ENCODE data around the gene P2RY14.

Gene P2RY14

GRCh38 chr3:151314593-151314992 is 36.3 kb upstream of the P2RY14 start:
- H3K4me1 ChIP-seq (ENCODE audit: control insufficient read depth in 1 of 2, insufficient read depth in 2 of 2, low read length in 2 of 2): no peaks in the 10 kb centered on the region
- no peak overlapping the region for H3K27ac ChIP-seq (ENCODE audit: low read length)
- no peaks in the 10 kb centered on the region for H3K36me3 ChIP-seq (ENCODE audit: control insufficient read depth in 1 of 2, insufficient read depth in 2 of 2, low read length in 2 of 2)
- H3K27me3 ChIP-seq (ENCODE audit: low read depth, low read length): no peaks in the 10 kb centered on the region
- H3K4me3 ChIP-seq (ENCODE audit: low read depth in 1 of 2, low read length in 2 of 2): no peak overlapping the region
- H3K9me3 ChIP-seq (ENCODE audit: control insufficient read depth in 1 of 2, low read length in 2 of 2): no peaks in the 10 kb centered on the region

- no peaks in the 10 kb centered on the region for H3K4me1 ChIP-seq (ENCODE audit: control insufficient read depth in 1 of 2, insufficient read depth in 2 of 2, low read length in 2 of 2)
- H3K27ac ChIP-seq (ENCODE audit: low read length): no peak overlapping the region
- no peaks in the 10 kb centered on the region for H3K36me3 ChIP-seq (ENCODE audit: control insufficient read depth in 1 of 2, insufficient read depth in 2 of 2, low read length in 2 of 2)
- H3K9me3 ChIP-seq (ENCODE audit: control insufficient read depth in 1 of 2, low read length in 2 of 2): no peaks in the 10 kb centered on the region
- H3K4me3 ChIP-seq (ENCODE audit: low read depth in 1 of 2, low read length in 2 of 2): no peak overlapping the region
- no peaks in the 10 kb centered on the region for H3K27me3 ChIP-seq (ENCODE audit: low read depth, low read length)
These were observed 35.8 kb upstream of the P2RY14 start for GRCh38 chr3:151314137-151314536.

- no peaks in the 10 kb centered on the region for H3K36me3 ChIP-seq (ENCODE audit: control insufficient read depth in 1 of 2, insufficient read depth in 2 of 2, low read length in 2 of 2)
- no peaks in the 10 kb centered on the region for H3K4me1 ChIP-seq (ENCODE audit: control insufficient read depth in 1 of 2, insufficient read depth in 2 of 2, low read length in 2 of 2)
- H3K4me3 ChIP-seq (ENCODE audit: low read depth in 1 of 2, low read length in 2 of 2): no peak overlapping the region
- no peaks in the 10 kb centered on the region for H3K27me3 ChIP-seq (ENCODE audit: low read depth, low read length)
- no peaks in the 10 kb centered on the region for H3K9me3 ChIP-seq (ENCODE audit: control insufficient read depth in 1 of 2, low read length in 2 of 2)
- no peak overlapping the region for H3K27ac ChIP-seq (ENCODE audit: low read length)
These were observed 34.6 kb upstream of the P2RY14 start for GRCh38 chr3:151312972-151313371.

GRCh38 chr3:151309566-151309965 is 31.2 kb upstream of the P2RY14 start:
- Histone ChIP-seq H3K4me3 (ENCODE audit: low read depth in 1 of 2, low read length in 2 of 2) (no peak overlapping the region), H3K36me3 (ENCODE audit: control insufficient read depth in 1 of 2, insufficient read depth in 2 of 2, low read length in 2 of 2) (no peaks in the 10 kb centered on the region), H3K9me3 (ENCODE audit: control insufficient read depth in 1 of 2, low read length in 2 of 2) (no peaks in the 10 kb centered on the region), H3K27ac (ENCODE audit: low read length) (no peak overlapping the region), H3K4me1 (ENCODE audit: control insufficient read depth in 1 of 2, insufficient read depth in 2 of 2, low read length in 2 of 2) (no peaks in the 10 kb centered on the region), H3K27me3 (ENCODE audit: low read depth, low read length) (no peaks in the 10 kb centered on the region)

DNA sequence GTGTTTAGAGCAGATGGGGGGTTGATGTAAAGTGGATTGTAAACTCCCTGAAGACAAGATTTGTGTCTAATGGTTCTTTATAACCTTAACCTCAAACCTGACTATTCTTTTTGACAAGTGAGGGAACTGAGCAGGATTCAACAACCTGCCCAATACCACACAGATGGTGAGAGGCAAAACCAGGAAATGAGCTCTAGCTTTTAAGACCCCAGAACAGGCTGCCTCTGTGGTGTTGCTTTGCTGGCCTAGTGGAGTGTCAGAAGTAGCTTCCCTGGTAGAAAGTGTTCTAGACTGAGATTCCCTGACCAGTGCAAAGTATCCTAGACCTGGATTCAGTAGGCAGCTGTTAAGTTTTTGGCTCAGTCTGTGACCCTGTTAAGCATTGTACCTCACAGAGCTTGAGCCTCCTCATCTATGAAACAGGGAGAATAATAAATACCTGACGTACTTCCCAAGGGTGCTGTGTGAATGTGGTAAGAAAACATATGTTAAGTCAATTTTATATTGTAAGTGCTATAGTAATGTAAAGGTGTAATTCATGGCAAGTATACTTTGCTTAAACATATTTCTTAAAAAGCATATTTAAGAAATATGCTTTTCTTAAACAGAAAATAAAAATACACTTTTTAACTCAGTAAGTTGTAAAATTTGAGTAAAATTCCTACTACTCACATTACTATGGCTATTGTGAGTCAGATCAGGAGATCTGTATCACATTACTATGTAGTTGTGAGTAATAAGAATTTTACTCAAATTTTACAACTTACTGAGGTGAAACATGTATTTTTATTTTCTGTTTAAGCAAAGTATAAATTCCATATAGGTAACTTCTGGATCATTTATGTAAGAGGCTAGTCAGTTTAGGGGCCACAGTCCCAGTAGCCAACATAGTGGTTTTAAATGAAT is 29.5 kb upstream of the P2RY14 start:
- Histone ChIP-seq H3K9me3 (ENCODE audit: control insufficient read depth in 1 of 2, low read length in 2 of 2) (no peaks in the 10 kb centered on the region), H3K4me3 (ENCODE audit: low read depth in 1 of 2, low read length in 2 of 2) (no peak overlapping the region), H3K4me1 (ENCODE audit: control insufficient read depth in 1 of 2, insufficient read depth in 2 of 2, low read length in 2 of 2) (no peaks in the 10 kb centered on the region), H3K27ac (ENCODE audit: low read length) (no peak overlapping the region), H3K36me3 (ENCODE audit: control insufficient read depth in 1 of 2, insufficient read depth in 2 of 2, low read length in 2 of 2) (no peaks in the 10 kb centered on the region), H3K27me3 (ENCODE audit: low read depth, low read length) (no peaks in the 10 kb centered on the region)

DNA sequence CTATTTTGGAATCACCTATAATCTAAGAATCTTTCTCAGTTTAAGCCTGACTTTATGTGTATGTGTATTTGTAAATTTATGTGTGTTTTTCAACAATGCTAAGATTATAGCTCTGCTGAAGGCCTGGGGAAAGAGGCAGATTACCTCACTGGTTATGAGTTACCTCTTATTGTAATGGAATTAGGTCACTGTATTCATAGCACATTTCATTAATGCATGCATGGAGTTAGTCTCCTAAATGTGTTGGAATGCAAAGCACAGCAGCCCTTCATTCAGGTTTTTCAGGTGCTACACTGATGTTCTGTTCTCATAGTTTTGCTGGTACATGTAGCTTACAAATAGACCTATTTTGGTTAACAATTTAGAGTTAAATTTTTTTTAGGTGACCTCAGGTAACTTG is 28.8 kb upstream of the P2RY14 start:
- H3K9me3 ChIP-seq (ENCODE audit: control insufficient read depth in 1 of 2, low read length in 2 of 2): no peaks in the 10 kb centered on the region
- H3K36me3 ChIP-seq (ENCODE audit: control insufficient read depth in 1 of 2, insufficient read depth in 2 of 2, low read length in 2 of 2): no peaks in the 10 kb centered on the region
- no peaks in the 10 kb centered on the region for H3K4me1 ChIP-seq (ENCODE audit: control insufficient read depth in 1 of 2, insufficient read depth in 2 of 2, low read length in 2 of 2)
- no peak overlapping the region for H3K4me3 ChIP-seq (ENCODE audit: low read depth in 1 of 2, low read length in 2 of 2)
- no peak overlapping the region for H3K27ac ChIP-seq (ENCODE audit: low read length)
- no peaks in the 10 kb centered on the region for H3K27me3 ChIP-seq (ENCODE audit: low read depth, low read length)

DNA sequence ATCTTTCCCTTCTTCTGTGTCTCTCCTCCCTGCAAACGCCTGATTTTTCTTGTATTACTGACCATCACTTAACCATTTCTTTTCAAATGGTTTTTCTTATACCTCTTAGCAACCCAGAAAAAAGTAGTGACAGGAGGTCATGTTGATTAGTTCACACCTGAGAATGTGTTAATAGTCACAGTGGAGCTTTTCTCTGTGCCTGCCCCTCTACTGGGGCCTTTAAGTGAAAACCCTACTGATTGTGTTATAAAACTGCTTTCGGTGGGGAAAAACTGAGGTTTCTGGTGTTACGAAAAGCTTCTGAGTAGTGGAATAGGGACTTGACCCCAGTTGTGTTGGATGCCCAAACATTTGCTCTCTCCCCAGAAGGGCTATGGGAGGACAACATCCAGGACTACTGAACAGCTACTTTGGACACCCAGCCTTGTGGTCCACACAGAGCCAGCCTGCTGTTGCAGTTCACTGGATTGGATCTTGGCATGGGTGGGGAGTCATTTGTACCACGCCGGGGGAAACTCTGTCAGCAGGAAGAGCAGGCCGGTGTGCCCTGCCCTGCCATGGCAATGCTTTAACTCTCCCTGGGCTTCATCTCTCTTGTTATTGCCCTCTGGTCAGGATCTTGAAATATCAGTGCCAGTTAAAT is 27.9 kb upstream of the P2RY14 start:
- H3K9me3 ChIP-seq (ENCODE audit: control insufficient read depth in 1 of 2, low read length in 2 of 2): no peaks in the 10 kb centered on the region
- no peak overlapping the region for H3K27ac ChIP-seq (ENCODE audit: low read length)
- H3K27me3 ChIP-seq (ENCODE audit: low read depth, low read length): no peaks in the 10 kb centered on the region
- no peaks in the 10 kb centered on the region for H3K4me1 ChIP-seq (ENCODE audit: control insufficient read depth in 1 of 2, insufficient read depth in 2 of 2, low read length in 2 of 2)
- H3K4me3 ChIP-seq (ENCODE audit: low read depth in 1 of 2, low read length in 2 of 2): no peak overlapping the region
- H3K36me3 ChIP-seq (ENCODE audit: control insufficient read depth in 1 of 2, insufficient read depth in 2 of 2, low read length in 2 of 2): no peaks in the 10 kb centered on the region

- Histone ChIP-seq H3K27me3 (ENCODE audit: low read depth, low read length) (no peaks in the 10 kb centered on the region), H3K9me3 (ENCODE audit: control insufficient read depth in 1 of 2, low read length in 2 of 2) (no peaks in the 10 kb centered on the region), H3K4me3 (ENCODE audit: low read depth in 1 of 2, low read length in 2 of 2) (no peak overlapping the region), H3K36me3 (ENCODE audit: control insufficient read depth in 1 of 2, insufficient read depth in 2 of 2, low read length in 2 of 2) (no peaks in the 10 kb centered on the region), H3K4me1 (ENCODE audit: control insufficient read depth in 1 of 2, insufficient read depth in 2 of 2, low read length in 2 of 2) (no peaks in the 10 kb centered on the region), H3K27ac (ENCODE audit: low read length) (no peak overlapping the region)
These were observed 27.4 kb upstream of the P2RY14 start for GRCh38 chr3:151305775-151306151.

- Histone ChIP-seq H3K9me3 (ENCODE audit: control insufficient read depth in 1 of 2, low read length in 2 of 2) (no peaks in the 10 kb centered on the region), H3K27me3 (ENCODE audit: low read depth, low read length) (no peaks in the 10 kb centered on the region), H3K4me3 (ENCODE audit: low read depth in 1 of 2, low read length in 2 of 2) (no peak overlapping the region), H3K4me1 (ENCODE audit: control insufficient read depth in 1 of 2, insufficient read depth in 2 of 2, low read length in 2 of 2) (no peaks in the 10 kb centered on the region), H3K36me3 (ENCODE audit: control insufficient read depth in 1 of 2, insufficient read depth in 2 of 2, low read length in 2 of 2) (no peaks in the 10 kb centered on the region), H3K27ac (ENCODE audit: low read length) (no peak overlapping the region)
These were observed 26.9 kb upstream of the P2RY14 start for GRCh38 chr3:151305060-151305774.

DNA sequence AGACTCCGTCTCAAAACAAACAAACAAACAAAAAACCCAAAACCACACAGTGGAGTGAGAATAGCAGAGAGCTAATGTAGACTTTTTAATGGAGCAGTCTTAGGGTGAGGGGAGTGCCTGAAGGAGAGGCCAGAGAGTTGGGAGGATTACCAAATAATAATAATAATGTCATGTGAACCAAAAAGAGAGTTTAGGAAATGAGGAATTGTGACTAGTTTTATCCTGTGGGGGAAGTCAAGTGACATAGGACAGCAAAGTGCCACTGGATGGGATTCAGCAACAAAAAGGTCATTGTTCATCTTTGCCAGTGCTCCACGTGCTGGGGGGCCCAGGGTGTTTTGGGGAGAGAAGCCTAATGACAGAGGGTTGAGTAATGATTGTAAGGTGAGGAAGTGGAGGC is 25.4 kb upstream of the P2RY14 start:
- Histone ChIP-seq H3K27ac (ENCODE audit: low read length) (no peak overlapping the region), H3K9me3 (ENCODE audit: control insufficient read depth in 1 of 2, low read length in 2 of 2) (no peaks in the 10 kb centered on the region), H3K36me3 (ENCODE audit: control insufficient read depth in 1 of 2, insufficient read depth in 2 of 2, low read length in 2 of 2) (no peaks in the 10 kb centered on the region), H3K4me3 (ENCODE audit: low read depth in 1 of 2, low read length in 2 of 2) (no peak overlapping the region), H3K27me3 (ENCODE audit: low read depth, low read length) (no peaks in the 10 kb centered on the region), H3K4me1 (ENCODE audit: control insufficient read depth in 1 of 2, insufficient read depth in 2 of 2, low read length in 2 of 2) (no peaks in the 10 kb centered on the region)

DNA sequence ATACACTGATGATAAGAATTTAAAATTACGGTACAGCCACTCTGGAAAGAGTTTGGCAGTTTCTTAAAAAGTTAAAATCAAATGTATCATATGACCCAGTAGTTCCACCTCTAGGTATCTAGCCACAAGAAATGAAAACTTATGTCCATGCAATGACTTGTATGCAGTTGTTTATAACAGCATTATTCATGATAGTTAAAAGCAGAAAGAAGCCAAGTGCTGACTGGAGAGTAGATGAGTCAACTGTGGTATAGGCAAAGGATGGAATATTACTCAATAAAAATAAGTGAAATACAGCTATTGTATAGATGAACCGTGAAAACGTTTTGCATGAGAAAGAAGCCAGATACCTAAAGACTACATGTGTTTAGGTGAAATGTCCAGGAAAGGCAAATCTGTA is 23.4 kb upstream of the P2RY14 start:
- Histone ChIP-seq H3K9me3 (ENCODE audit: control insufficient read depth in 1 of 2, low read length in 2 of 2) (no peaks in the 10 kb centered on the region), H3K27me3 (ENCODE audit: low read depth, low read length) (no peaks in the 10 kb centered on the region), H3K27ac (ENCODE audit: low read length) (no peak overlapping the region), H3K4me1 (ENCODE audit: control insufficient read depth in 1 of 2, insufficient read depth in 2 of 2, low read length in 2 of 2) (no peaks in the 10 kb centered on the region), H3K4me3 (ENCODE audit: low read depth in 1 of 2, low read length in 2 of 2) (no peak overlapping the region), H3K36me3 (ENCODE audit: control insufficient read depth in 1 of 2, insufficient read depth in 2 of 2, low read length in 2 of 2) (no peaks in the 10 kb centered on the region)

Data from muscle layer of duodenum (tissue), 2 donors.